Measurements from ENCODE around the gene SNX20. TPM values are rescaled to one million over a fixed set of nuclear protein-coding genes. Genes with fewer than 3 reads are reported as not detected.

Gene SNX20, protein sequence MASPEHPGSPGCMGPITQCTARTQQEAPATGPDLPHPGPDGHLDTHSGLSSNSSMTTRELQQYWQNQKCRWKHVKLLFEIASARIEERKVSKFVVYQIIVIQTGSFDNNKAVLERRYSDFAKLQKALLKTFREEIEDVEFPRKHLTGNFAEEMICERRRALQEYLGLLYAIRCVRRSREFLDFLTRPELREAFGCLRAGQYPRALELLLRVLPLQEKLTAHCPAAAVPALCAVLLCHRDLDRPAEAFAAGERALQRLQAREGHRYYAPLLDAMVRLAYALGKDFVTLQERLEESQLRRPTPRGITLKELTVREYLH
- 10 to 100 TPM; 44.0 to 58.9 TPM for total RNA-seq
- total RNA-seq = 79.1 to 151 reads per million in 2 donors

DNA sequence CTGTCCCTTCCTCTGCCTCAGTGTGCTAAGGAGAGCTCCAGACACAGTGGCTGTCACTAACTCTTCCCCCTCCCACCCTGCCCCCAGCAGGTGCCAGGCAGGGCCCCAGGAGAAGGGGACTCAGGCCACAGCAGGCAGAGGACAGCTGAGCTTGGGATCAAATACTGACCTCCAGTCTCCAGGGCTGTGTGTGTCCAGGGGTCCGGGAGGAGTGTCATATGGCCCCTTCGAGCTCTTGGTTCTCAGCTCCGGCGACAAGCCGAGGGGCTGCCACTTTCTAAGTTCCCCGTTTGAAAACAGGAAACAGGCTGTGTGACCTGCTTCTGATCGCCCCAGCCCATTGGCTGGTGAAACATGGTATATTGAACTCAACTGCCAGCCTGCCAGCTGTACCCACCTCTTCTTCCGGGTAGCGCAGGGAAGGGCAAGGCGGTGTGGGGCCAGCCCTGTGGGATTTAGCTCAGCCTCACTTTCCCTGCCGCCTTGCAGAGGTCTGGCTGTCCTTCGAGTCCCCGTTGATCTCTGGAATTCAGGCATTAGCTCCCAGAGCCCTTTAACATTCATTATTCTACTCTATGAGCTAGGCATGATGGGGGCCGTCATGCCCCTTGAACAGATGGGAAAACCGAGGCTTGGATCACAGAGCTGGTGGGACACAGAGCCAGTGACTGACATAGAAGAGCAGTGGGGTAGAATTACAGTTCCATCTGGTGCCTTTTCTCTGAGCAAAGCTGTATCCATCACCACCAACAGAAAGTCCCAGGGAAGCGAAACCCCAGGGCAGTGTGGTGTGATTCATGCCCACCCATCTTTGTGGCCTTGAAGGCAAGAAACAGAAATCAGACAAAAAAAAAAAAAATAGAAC lies at the start of gene SNX20:
TSS of gene SNX20 (minus strand) at position 292 of the 865 bp plus-strand sequence. CDS start 3,786 bp downstream, outside the sequence.
- ATAC-seq (peak; percentile 77), DNase-seq (peak; percentile 42 to 60 (median 50))
- peak within 1 kb of the TSS; percentile 99 for H3K27ac Mint-ChIP-seq
- H3K27me3 Mint-ChIP-seq = no peaks in the 10 kb centered on the region
- H3K4me3 Mint-ChIP-seq = peak within 1 kb of the TSS; percentile 97
- H3K36me3 Mint-ChIP-seq (ENCODE audit: low read depth) = peaks cover 16% of the 10 kb centered on the region
- no peaks in the 10 kb centered on the region for H3K9me3 ChIP-seq (ENCODE audit: control insufficient read depth, low read length, poor library complexity, severe bottlenecking)
- H3K4me1 Mint-ChIP-seq = peaks cover 78% of the 10 kb centered on the region

DNA sequence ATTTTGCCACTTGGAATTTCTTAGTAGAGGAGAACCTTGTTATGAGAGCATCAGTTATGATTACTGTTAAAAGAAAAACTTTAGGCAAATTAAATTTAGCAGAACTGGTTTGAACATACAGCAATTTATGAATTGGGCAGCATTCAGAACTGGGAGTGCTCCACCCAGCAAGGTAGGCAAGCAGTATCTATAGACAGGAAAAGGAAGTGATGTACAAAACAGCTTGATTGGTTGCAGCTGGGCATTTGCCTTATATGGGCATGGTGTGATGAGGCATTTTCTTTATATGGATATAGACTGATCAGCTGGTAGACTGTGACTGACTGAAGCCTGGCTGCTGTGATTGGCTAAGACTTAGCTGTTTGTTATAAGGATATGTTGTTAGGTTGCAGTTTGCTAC lies 43.2 kb upstream of the SNX20 start:
- Mint-ChIP-seq H3K4me1 (peaks cover 8% of the 10 kb centered on the region), H3K36me3 (ENCODE audit: low read depth) (peaks cover 9% of the 10 kb centered on the region), H3K27me3 (no peaks in the 10 kb centered on the region), H3K27ac (peak overlapping the region; percentile 2), H3K4me3 (no peak overlapping the region)
- DNase-seq (no peak), ATAC-seq (peak; percentile 49)
- no peaks in the 10 kb centered on the region for H3K9me3 ChIP-seq (ENCODE audit: control insufficient read depth, low read length, poor library complexity, severe bottlenecking)

DNA sequence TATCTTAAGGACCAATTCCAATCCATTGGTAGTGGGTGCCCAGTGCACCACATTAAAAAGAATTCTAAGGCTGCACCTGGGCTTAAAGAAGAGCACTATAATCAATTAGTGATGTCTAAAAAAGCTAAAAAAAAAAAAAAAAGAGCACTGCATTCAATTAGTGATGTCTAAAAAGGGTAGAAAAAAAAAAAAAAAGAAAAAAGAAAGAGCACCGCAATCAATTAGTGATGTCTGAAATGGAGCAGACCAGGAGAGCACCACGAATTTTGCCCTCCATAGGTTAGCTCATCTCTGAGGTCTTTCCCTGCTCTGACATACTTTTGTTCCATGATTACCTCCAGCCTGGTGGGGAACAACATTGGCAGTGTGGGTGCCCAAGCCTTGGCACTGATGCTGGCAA lies 41.8 kb upstream of the SNX20 start:
- no peak overlapping the region for H3K4me3 Mint-ChIP-seq
- DNase-seq (no peak), ATAC-seq (no peak)
- peak overlapping the region; percentile 3 for H3K27ac Mint-ChIP-seq
- peaks cover 7% of the 10 kb centered on the region for H3K36me3 Mint-ChIP-seq (ENCODE audit: low read depth)
- H3K9me3 ChIP-seq (ENCODE audit: control insufficient read depth, low read length, poor library complexity, severe bottlenecking) = no peaks in the 10 kb centered on the region
- peaks cover 15% of the 10 kb centered on the region for H3K4me1 Mint-ChIP-seq
- H3K27me3 Mint-ChIP-seq = no peaks in the 10 kb centered on the region

DNA sequence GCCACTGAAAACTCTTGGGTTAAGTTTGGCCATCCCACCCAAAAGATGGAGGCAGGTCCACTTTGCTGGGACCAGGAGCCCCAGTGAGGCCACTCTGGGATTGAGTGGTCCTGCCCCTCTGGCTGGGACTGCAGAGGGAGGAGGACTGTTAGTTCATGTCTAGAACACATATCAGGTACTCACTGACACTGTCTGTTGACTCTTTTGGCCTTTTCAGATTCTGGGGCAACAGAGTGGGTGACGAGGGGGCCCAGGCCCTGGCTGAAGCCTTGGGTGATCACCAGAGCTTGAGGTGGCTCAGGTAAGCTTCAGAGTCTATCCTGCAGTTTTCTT lies 41.3 kb upstream of the SNX20 start:
- H3K4me1 Mint-ChIP-seq = peaks cover 18% of the 10 kb centered on the region
- ATAC-seq = no peak
- peaks cover 7% of the 10 kb centered on the region for H3K36me3 Mint-ChIP-seq (ENCODE audit: low read depth)
- H3K4me3 Mint-ChIP-seq = no peak overlapping the region
- peak overlapping the region; percentile 3 for H3K27ac Mint-ChIP-seq
- no peak for DNase-seq
- H3K27me3 Mint-ChIP-seq = no peaks in the 10 kb centered on the region
- H3K9me3 ChIP-seq (ENCODE audit: control insufficient read depth, low read length, poor library complexity, severe bottlenecking) = no peaks in the 10 kb centered on the region

DNA sequence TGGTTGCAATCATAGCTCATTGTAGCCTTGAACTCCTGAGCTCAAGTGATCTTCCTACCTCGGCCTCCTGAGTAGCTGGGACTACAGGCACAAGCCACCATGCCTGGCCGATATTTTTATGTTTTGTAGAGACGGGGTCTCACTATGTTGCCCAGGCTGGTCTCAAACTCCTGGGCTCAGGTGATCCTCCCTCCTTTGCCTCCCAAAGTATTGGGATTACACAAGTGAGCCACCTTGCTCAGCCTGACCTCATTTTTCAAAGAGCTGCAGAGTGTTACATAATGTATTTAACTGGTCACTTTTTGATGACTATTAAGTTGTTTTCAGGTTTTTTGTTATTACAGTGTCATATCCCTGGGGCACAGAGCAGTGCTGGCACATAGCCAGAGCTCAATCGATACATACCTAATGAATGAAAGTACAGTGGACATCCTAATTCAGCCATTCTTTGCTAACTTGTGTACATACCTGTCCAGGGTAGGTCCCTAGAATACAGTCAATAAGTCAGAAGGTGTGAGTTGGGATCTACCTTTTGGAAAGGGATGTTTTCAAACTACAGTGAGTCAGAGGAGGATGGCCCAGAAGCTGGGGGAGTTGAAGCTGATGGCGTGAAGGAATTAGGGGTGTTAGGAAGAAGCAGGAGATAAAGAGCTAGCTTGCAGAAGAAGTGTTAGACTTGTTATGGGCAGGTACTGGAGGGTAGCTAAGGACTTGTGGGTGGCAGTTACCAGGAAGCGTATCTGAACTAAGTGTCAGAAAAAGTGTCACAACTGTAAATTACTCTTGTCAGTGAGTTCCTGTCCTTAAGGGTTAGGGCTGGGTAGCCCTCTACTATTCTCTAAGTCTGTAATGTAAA lies 40.7 kb upstream of the SNX20 start:
- H3K4me3 Mint-ChIP-seq = no peak overlapping the region

DNA sequence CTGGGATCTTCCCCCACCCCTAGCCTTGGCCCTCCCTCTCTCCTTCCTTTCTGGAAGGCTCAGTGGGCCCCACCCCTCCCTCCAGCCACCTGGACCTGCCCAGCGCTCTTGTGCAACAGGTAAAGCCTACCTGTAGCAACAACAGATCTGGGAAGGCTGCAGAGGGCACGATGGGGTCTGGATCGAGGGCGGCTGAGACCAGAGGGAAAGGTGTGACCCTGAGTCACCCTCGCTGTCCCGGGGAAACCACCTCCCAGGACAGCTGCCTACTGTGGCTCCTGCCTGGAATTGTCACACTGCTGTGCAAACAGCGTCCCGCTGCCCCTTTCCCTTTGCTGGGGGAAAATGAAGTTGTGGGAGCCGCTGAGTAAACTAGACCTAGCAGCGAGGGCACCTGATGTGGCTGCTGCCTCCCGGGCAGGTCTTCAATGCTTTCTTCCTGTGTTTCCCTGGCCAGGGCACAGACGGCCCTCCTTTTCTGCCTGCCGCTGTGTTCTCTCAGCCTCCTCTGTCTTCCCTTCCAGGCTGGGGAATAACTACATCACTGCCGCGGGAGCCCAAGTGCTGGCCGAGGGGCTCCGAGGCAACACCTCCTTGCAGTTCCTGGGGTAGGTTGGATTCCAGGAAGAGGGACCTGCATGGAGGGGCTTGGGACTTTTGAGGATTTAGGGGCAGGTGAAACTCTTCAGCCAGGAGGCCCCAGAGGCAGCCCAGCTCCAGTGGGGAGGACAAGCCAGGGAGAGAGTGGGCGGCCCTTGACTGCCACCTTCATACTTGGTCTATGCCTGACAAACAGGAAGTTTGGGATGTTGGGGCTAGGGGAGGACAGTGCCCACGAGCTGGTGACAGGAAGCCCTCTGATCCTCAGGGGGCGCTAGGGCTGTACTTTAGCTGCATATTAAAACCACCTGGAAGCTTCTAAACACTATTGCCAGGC lies 38.6 kb upstream of the SNX20 start:
- no peak overlapping the region for H3K4me3 Mint-ChIP-seq
- peak overlapping the region; percentile 82 for H3K27ac Mint-ChIP-seq
- peaks cover 4% of the 10 kb centered on the region for H3K36me3 Mint-ChIP-seq (ENCODE audit: low read depth)
- DNase-seq (no peak), ATAC-seq (no peak)
- H3K4me1 Mint-ChIP-seq = peaks cover 21% of the 10 kb centered on the region
- H3K27me3 Mint-ChIP-seq = no peaks in the 10 kb centered on the region
- H3K9me3 ChIP-seq (ENCODE audit: control insufficient read depth, low read length, poor library complexity, severe bottlenecking) = no peaks in the 10 kb centered on the region

More for the DNA sequence above, 40.7 kb upstream of the SNX20 start:
- Mint-ChIP-seq H3K36me3 (ENCODE audit: low read depth) (peaks cover 7% of the 10 kb centered on the region), H3K27ac (peak overlapping the region; percentile 3), H3K27me3 (no peaks in the 10 kb centered on the region), H3K4me1 (peaks cover 21% of the 10 kb centered on the region)
- DNase-seq (no peak), ATAC-seq (no peak)
- H3K9me3 ChIP-seq (ENCODE audit: control insufficient read depth, low read length, poor library complexity, severe bottlenecking) = no peaks in the 10 kb centered on the region

DNA sequence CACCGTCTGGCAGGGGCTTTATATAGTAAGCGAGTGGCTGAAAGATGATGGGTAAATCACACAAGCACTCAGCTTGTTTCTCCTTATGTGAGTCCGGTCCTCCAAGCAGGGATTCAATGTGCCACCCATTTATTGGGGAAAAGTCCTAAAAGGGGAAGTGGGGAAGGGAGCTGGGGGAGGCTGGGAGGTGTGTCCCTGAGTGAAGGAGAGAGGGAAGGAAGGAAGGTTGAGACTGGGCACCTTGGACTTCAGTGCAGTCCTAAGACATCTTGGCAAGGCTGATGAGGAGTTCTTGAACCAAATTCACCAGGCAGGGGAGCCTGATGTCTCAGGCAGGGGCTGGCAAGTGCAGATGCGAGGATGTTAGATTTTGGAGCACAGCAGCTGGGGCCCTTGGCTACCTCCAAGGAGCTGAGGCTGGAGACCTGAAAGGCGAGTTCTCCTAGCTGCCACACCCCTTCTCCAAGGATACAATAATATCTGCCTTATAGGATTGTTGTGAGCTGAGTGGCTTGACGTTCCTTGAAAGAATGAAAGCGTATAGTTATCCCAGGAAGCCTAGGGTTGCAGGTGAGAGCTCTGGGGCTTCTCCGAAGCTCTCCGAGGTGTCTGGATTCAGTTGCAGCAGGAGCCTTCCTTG lies 37.8 kb upstream of the SNX20 start:
- H3K27ac Mint-ChIP-seq = no peak overlapping the region
- H3K4me3 Mint-ChIP-seq = no peak overlapping the region
- H3K9me3 ChIP-seq (ENCODE audit: control insufficient read depth, low read length, poor library complexity, severe bottlenecking) = no peaks in the 10 kb centered on the region
- no peak for DNase-seq
- H3K4me1 Mint-ChIP-seq = peaks cover 23% of the 10 kb centered on the region
- peaks cover 4% of the 10 kb centered on the region for H3K36me3 Mint-ChIP-seq (ENCODE audit: low read depth)
- H3K27me3 Mint-ChIP-seq = no peaks in the 10 kb centered on the region
- ATAC-seq = no peak

DNA sequence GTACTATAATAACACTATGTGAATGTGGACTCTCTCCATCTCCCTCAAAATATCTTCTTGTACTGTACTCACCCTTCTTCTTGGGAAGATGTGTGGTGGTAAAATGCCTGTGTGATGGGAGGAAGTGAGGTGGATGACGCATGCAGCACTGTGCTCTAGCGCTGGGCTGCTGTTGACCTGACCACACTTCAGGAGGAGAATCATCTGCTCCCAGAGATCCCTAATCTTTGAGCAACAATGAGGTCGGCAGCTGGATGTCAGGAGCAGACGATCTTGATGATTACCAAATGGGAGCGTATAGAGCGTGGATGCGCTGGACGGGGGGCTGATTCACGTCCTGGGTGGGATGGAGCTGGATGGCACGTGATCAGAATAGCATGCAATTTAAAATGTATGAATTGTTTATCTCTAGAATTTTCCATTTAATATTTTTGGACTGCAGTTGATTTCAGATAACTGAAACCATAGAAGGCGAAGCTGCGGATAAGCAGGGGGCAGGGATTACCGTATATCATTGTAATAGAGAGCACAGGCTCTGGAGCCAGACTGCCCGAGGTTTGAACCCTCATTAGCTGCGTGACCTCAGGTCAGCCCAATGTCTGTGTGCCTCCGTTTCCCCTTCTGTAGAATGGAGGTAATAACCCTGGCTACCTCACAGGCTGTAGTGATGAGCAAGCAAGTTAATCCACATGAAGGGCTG lies 37.1 kb upstream of the SNX20 start:
- no peak overlapping the region for H3K27ac Mint-ChIP-seq
- no peak overlapping the region for H3K4me3 Mint-ChIP-seq
- no peaks in the 10 kb centered on the region for H3K9me3 ChIP-seq (ENCODE audit: control insufficient read depth, low read length, poor library complexity, severe bottlenecking)
- H3K36me3 Mint-ChIP-seq (ENCODE audit: low read depth) = peaks cover 4% of the 10 kb centered on the region
- DNase-seq (no peak), ATAC-seq (no peak)
- peaks cover 24% of the 10 kb centered on the region for H3K4me1 Mint-ChIP-seq
- H3K27me3 Mint-ChIP-seq = no peaks in the 10 kb centered on the region

DNA sequence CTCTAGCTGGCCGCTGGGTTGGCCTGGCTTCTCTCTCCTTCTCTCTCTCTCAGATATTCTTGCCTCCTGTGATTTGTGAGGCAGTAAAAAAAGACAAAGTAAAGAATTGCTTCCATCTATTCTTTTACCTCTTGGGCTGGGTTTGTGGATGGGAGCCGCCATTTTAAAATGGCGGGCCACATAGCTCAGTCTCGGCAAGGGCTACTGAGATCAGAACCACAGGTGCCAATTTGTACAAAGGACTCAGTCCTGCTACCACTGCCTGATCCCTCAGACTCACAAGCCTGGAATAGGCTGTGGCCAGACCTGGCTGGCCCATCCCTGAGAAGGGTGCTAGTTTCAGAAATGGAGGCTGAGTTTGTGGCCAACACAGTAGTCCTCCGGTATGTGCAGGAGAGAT lies 36.4 kb upstream of the SNX20 start:
- Mint-ChIP-seq H3K27ac (peak overlapping the region; percentile 39), H3K4me1 (peaks cover 23% of the 10 kb centered on the region), H3K36me3 (ENCODE audit: low read depth) (peaks cover 4% of the 10 kb centered on the region), H3K27me3 (no peaks in the 10 kb centered on the region), H3K4me3 (no peak overlapping the region)
- ATAC-seq (no peak), DNase-seq (no peak)
- no peaks in the 10 kb centered on the region for H3K9me3 ChIP-seq (ENCODE audit: control insufficient read depth, low read length, poor library complexity, severe bottlenecking)

DNA sequence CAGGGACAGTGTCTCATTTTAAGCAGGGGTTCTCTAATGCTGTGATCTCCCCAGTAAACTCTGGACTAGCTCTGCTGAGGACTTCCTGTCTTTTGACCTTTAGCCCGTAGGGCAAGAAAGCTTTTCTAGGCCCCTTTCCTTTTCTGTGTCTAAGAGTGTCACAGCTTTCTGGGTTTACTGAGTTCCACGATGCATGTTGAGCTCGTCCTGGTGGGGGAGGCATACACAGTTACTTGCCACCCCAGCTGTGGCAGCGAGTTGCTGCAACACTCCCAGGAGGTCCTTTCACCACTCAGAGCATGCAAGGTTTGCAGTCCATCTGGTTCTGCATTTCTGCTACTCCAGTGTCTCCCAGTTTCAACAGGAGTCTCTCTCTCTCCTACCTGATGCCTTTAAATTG lies 36.0 kb upstream of the SNX20 start:
- H3K9me3 ChIP-seq (ENCODE audit: control insufficient read depth, low read length, poor library complexity, severe bottlenecking) = no peaks in the 10 kb centered on the region
- Mint-ChIP-seq H3K4me1 (peaks cover 23% of the 10 kb centered on the region), H3K4me3 (no peak overlapping the region), H3K27ac (peak overlapping the region; percentile 39), H3K36me3 (ENCODE audit: low read depth) (peaks cover 2% of the 10 kb centered on the region), H3K27me3 (no peaks in the 10 kb centered on the region)
- DNase-seq (no peak), ATAC-seq (no peak)

DNA sequence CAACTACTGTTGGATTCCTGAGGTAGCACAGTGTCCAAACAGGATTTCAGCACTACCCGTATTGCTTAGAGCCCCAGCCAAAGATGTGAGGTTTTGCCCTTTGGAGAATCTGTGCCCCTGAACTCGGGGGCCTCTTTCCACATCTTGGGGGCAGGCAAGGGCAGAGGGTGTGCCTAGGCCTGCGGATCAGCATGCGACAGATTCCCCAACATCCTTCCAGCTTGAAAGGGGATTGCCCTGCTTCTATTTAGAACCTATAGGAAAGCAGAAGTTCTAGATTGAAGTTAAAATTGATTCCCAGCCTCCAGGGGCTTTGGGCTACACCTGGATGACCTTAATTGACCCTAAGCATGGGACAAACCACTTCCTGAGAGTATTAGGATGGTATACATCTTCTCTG lies 31.8 kb upstream of the SNX20 start:
- Mint-ChIP-seq H3K4me3 (no peak overlapping the region), H3K36me3 (ENCODE audit: low read depth) (peaks cover 2% of the 10 kb centered on the region), H3K4me1 (peaks cover 24% of the 10 kb centered on the region), H3K27me3 (no peaks in the 10 kb centered on the region), H3K27ac (no peak overlapping the region)
- no peak for DNase-seq
- ATAC-seq = no peak
- H3K9me3 ChIP-seq (ENCODE audit: control insufficient read depth, low read length, poor library complexity, severe bottlenecking) = no peaks in the 10 kb centered on the region
